HUDEP-2 (cell line): ENCODE data around the gene TCF15.

ENCODE experiments used
- DNase-seq, 76 experiments: peaks; one replicate each; lab custom pipeline; 2025; ENCODE audit not compliant: unreplicated experiment in 76 of 76; lab: John Stamatoyannopoulos, UW

Gene TCF15

DNA sequence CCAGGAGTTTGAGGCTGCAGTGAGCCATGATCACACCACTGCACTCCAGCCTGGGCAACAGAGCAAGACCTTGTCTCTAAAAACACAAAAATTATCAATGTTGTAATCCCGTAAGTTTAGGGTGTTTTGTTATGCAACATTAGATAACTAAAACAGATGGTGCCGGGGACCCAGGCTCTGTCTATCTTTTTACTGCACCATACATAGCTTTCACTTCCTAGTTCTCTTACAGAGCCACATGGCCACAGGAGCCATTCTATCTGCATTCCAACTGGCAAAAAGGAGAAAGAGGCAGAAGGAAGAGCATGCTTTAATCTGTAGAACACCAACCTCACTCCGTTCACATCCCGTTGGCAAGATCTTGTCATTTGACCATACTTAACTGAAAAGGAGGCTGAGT lies 5.4 kb upstream of the TCF15 start:
- DNase-seq, result no peak

DNA sequence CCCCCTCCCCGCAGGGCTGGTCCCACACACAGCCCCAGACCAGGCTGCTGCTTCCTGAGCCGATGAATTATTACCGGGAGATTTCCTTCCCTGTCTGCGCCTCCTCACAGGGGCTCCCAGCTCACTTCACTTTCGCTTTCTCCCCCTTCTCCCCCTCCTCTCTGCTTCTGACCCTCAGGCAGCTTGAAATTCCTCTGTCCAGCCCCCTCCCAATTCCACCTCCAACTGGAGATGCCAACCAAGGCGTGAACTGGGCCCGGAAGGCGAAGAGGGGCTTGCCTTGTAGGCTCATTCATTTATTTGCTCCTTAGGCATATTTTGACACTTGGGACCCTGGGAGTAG lies 1.7 kb upstream of the TCF15 start:
- no peak for DNase-seq

DNA sequence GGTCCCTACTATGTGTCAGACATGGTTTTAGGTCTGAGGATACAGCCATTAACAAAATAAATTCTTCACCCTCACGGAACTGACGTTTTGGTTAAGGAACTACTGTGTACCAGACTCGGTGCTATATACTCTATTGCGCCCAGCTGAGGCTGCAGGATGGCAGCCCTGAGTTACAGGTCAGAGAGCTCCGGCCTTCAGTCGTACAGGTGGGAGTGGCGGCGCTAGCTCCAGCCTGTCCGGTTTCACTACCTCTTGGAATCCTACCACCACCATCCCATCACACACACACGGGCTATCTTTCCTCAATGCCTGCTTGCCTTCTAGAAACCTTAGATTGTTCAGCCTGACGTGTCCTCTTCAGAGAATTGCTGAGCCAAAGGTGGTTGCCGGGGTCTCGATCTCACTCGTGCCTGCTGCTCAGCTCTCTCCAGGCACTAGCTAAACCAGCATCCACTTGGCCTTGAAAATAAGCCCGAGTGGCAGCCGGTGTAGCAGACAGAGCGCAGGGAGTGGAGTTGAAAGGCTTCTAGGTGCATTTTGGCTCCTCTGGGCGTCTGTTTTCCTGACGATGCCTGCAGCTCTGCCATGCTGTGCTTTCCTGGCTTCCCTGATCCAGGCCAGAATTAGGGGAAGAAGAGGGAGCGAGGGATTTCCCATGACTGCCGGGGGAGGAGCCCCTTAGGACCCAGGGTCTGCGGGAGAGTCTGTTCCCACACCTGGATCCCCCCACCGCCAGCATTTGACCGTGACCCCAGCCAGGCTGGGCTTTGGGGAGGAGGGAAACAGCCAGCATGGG lies 1.1 kb upstream of the TCF15 start:
- no peak for DNase-seq

DNA sequence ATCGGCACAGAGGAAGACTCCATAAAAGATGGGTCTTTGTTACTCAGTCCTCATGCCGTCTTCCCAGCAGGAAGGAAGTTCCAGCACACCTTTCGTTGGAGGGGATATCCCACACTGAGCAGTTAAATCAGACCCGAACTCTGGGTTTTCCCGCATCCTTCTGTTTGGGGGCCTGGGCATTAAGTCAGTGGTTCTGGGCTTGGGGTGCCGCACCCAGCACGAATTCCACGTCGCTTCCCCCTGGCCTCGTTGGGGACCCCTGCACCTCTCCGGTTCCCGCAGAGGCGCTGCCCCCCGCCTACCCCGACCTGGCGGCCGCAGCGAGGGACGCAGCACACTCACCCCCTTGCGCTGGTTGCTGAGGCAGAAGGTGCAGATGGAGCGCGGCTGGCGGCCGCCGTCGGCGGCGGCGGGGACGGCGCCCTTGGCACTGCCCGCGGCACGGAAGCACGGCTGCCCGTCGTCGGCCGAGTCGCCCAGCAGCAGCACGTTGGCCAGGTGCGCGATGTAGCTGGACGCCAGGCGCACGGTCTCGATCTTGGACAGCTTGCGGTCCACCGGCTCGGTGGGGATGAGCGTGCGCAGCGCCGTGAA lies 641 bp downstream of the TCF15 start:
- no peak for DNase-seq

DNA sequence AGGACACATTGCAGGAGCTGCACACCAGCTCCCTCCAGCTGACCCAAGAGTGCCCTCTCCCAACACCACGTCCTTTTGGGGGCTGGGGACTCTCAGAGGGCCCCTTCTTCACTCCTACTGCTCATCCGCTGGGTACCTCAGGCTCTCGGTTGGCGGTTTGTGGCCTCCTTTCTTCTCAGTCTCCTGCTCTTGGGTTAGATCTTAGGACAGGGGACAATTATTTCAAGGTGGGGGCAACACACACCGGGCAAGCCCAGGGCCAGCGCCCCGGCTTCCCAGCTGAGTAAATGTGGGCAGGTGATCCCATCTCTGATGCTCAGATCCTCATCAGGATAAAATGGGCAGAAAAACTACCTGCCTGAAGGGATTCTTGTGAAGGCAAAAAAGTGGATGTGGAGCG lies 1.1 kb downstream of the TCF15 start:
- DNase-seq, result no peak

DNA sequence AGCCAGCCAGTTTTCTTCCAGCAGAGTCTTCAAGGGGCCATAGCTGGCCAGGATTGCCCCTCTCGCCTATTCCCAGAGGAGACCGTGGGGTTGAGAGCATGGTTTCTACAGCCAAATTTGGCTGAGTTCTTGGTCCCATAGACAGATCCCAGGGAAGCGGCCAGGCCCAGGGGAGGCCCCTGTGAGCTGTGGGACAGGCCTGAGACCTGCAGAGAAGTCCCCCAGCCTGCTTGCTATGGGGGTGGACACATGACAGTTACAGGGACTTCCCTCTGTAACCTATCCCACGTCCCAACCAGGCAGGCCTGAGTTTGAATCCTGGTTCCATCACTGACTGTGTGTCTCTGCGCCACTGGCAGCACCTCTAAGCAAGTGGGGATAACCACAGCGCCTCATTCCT lies 2.6 kb downstream of the TCF15 start:
- DNase-seq, result no peak

DNA sequence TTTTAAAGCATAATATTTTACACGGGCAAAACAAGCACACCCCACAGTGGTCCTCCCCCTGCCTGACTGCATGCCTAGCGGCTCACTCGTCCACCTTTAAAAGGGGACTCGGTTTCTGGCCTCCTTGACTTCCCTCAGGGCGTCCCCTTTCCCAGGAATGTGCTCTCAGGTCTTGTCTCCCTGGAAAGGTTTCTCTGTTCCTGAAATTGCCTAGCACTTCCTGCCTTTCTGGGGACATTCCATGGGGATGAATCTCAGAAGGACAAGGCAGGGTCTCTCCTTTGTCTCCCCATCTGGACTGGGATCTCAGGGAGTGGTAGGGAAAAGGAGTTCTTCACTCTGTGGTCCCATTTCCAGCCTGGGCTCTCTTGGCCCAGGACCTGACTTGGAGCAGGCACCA lies 4.9 kb downstream of the TCF15 start:
- DNase-seq, result no peak

DNA sequence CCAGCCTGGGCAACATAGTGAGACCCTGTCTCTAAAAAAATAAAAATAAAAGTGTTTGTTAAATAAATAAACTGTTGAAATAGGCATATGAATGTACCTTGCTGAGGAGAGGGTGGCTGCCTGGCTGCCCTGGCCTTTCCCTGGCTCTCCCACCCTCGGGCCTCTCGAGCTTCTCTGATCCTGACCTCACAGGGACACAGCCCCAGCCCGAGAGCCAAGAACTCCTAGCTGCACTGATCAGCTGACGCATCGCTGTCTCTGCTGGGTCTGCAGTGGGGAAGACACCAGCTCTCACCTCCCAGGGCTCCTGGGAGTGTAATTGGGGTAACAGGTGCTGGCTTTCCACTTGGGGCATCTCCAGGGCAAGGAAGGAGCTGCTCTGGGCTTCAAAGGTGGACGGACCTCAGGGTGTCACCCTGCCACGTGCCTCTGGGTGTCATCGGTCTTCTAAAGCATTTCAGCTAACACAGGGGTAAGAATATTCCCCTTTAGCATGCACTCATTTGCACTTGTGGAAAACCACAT lies 6.9 kb downstream of the TCF15 start:
- no peak for DNase-seq

DNA sequence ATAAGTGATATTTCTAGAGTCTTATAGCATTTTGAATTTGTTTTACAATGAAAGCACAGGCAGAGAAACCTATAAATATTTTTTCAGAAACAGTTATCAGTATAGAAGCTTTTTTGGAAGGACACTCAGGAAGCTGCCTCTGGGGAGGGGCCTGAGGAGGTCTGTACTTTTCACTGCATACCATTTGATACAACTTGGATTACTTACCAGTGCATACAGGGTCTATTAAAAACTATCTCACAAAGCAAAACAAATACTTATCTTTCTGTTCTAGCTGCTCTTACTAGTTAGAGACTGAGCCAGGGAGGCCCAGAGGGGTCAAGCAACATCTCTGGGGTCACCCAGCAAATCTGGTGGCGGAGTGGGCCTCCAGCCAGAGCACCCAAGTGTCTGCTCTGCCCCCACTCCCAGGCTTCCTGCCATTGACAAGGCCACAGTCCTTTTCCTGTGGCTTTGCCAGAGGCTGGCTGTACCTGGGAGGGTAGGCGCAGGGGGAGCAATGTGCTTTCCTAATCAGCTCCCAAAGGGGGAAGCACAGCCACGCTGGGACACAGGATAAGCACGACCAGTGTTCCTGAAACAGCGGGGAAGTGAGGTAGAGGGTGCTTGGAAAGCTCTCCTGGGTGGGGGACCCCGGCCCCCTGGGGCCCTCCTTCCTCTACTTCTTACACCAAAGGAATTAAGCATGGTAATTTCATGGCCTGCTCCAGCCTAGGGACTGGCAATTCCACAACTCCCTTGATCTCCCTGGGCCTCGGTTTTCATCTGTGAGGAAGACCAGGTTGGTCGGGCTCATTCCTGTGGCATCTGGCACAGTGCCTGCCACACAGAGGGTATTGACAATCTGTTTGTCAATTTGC lies 7.8 kb downstream of the TCF15 start:
- no peak for DNase-seq

DNA sequence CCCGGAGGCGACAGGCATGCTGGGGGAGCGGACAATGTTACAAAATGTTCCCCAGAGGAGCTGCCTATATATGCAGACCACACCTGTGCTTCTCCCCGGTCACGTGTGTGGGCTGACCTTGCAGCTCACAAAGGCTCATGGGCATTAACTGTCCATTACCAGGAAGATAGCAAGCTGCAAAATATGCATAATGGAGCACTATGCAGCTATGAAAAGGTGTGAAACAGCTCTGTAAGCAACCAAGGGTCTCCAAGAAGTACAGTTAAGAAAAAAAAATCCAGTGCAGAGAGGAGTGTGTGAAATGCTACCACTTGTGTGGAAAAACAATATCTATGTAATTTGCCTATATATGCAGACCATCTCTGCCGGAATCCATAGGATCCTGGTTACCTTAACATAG lies 9.4 kb downstream of the TCF15 start:
- no peak for DNase-seq

DNA sequence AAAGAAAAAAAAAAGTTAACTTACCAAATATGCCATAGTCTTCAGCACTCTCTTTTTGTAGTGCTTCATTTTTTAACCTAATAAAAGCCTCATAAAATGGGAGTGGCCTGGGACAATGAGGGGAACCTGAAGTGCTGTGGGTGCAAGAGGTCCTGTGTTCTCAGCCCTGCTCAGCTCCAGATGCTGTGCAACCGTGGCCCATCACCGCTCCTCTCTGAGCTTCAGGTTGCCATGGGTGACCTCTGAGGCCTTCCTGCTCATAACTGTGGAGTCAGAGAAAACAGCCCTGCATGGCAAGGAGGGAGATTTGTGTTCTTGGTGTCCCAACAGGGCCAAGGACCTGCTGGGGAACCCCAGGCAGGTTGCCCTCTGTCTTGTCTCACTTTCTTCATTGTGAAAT lies 10.0 kb downstream of the TCF15 start:
- DNase-seq, result no peak

DNA sequence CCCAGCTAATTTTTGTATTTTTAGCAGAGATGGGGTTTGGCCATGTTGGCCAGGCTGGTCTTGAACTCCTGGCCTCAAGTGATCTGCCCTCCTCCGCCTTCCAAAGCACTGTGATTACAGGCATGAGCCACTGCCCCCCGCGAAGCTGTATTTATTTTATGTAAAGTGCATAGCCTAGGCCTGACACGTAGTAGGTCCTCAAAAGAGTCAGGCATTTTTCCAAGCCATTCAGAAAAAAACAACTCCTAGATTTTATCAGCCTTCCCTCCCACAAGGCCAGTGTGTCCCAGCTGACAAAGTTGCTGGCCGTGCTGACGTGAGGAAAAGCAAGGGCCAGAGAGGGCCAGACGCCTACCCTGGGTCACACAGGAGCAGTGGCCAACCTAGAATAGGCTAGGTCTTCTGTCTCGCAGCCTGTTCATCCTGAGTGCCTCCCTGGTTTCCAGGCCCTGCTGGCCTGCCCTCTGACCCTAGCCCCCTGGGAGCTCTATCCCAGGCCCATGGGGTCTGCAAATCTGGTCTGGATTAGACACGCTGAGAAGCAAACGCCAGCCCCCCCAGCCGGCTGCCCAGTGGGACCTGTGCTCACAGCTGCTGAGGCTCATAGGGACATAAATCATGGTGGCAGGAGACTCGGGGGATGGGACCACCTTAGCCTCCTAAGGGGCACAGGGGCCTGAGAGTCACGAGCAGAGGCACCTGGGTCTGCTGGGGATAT lies 11.8 kb downstream of the TCF15 start:
- no peak for DNase-seq

DNA sequence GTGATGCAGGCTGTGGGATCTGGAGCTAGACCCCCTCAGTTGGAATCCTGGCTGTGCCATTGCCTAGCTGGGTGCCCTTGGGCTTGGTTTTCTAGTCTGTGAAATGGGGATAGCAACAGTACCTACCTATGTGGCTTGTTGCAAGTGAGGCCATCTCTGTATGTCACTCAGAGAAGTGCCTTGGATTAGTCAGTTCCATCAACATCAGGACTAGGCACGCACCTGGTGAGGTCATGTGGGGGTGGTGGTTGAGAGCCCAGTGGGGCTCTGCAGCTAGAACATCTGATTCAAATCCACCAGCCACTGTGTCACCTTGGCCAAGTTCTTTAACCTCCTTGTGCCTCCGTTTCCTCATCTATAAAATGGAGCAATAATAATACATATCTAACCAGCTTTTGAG lies 12.5 kb downstream of the TCF15 start:
- DNase-seq, result no peak

DNA sequence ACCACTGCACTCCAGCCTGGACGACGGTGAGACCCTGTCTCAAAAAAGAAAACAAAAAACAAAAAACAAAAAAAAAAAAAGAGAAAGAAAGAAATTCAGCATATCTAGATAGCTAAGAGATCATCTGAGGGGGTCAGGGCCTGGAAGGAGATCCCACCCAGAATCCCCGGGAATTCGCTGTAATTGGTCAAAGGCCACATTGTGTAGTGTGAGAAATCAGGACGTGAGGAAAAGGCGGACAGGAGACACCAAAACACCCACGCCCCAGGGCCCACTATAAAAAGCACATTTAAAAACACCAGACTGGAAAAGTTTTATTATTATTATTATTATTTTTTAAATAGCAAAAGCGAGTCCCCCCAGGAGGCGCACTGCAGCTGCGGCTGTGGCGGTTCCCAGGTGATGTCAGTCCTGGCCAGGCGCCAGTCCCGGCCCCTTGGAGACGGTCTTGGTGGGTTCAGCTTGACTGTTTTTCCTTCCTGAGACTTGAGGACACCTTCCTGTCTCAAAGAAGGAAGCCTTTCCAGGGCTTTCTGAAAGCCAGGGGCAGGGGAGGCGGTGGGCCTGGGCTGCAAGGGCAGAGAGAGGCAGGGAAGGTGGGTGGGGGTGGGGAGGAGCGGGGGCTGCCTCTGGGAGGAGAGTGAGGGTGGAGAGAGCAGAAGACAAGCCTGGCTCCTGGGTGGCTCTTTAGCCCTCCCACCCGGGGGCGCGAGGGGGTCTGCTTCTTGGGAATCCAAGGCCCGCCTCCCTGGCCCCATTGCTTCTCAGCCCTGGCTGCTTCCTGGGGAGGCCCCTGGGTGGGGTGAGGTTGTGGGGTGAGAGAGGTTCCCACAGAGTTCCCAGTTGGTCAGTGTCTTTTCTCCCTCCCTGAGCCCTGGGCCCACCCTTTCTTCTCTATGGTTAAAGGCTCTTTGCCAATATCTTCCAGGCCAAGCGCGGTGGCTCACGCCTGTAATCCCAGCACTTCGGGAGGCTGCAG lies 14.5 kb downstream of the TCF15 start:
- no peak for DNase-seq

DNA sequence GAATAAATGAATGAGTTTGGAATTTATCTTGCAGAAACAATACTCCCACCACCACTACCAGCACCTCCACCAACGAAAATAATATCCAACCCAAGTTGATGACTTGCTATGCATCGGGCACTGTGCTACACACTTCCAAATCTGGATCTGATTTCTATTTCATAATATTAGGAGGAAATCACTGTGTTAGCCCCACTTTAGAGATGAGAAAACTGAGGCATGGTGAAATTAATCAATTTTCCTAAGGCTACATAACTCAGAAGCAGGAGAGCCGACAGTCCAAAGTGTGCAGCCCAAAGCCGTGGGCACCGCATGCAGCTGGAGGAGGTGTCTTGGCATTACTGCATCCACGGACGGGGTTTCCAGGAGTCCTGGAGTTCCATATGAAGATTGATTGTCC lies 17.6 kb downstream of the TCF15 start:
- no peak for DNase-seq

DNA sequence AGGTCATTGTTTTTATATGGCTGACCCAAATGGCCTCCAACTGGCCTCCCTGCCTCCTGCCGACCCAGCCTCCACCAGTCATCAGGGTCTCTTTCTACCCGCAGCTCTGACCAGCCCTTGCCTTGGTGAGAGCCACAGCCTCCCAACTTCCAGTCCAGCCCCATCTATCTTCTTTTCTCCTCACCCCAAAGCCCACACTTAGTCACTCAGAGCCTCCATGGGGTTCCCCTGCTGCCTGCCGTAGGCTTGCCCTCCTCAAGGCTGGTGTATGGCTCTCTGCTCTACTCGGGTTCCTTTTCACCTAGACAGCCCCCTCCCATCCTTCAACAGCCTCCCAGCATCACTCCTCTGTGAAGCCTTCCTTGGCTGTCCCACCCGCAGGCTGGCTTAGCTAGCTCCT lies 18.2 kb downstream of the TCF15 start:
- no peak for DNase-seq

DNA sequence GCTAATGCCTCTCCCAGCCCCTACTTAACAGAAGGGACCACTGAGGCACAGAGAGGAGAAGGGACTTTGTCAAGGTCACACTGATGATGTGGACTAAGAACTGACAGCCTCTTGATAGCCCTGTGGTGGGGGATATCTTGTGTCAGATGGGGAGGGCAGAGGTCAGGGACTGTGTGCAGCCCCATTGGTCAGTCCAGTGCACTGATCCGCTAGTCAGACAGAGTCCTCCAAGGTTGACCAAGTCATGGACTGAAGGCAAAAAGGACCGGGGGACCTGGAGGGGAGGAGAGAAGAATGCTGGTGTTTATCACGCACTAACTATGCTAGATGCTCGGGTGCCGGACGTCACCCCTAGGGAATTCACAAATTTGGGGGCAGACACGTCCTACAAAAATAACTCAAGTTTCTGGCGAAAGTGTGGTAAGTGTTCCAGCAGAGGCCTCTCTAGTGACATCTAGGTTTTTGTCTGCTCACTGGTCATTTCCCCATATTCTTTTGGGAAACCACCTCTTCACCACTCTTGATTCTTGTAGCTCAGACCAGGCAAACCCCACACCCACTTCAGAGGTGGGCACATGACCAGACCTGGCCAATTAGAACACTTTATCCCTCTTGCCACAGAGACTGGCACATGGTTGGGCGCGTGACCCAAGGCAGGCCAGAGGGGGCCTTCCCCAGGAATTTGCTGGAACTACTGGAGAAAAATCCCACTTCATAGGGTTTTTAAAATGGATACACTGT lies 21.0 kb downstream of the TCF15 start:
- DNase-seq, result no peak

DNA sequence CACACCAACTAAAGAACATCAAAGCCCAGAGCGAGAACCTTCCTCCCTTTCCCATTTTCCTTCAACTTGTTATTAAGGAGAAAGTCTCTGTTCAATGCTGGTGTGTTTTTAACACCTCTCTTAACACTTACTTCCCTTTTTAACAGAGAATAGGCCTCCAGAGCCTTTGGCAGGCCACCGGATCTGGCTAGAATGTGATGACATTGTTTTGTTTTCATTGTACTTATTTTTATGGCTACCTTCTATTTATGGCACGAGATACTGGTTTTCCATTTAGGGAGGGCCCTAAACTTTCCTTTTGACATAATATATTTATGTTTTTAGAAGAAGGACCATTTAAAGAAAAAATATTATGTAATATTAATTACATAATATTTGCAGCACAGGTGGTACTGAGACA lies 21.6 kb downstream of the TCF15 start:
- no peak for DNase-seq

DNA sequence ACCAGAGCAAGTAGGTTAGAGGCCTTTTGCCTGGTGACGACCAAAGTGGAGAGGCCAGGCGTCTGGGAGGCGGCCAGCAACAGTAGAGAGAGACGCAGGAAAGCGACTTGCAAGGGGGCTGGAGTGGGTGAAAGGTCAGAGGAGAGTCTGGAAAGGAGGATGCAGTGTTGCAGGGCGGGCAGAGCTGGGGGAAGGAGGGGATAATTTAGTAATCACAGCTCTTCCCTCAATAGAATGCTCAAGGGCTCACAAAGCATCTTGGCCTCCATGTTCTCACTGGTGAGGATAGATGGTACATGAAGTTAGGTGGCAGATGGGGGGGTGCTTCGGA lies 25.2 kb downstream of the TCF15 start:
- no peak for DNase-seq
